AG08396 (cell line): ENCODE measurements around the gene RAB6A.
A peak's percentile ranks its signal among the peaks of the same experiment; 100 is the strongest.

Experiments
- DNase-seq: peaks from one replicate; pipeline ENCODE4 v3.0.0; 2012; ENCODE audit warnings: low spot score, mixed read lengths

The RAB6A gene

GRCh38 chr11:73652856-73653559 lies 107.9 kb downstream of the RAB6A start:
- no peak for DNase-seq

- DNase-seq, result no peak
These were observed 108.7 kb downstream of the RAB6A start for GRCh38 chr11:73652046-73652730.

- DNase-seq, result no peak
These were observed 109.2 kb downstream of the RAB6A start for GRCh38 chr11:73651661-73652045.

- no peak for DNase-seq
These were observed 109.6 kb downstream of the RAB6A start for GRCh38 chr11:73651252-73651651.

- no peak for DNase-seq
These were observed 110.5 kb downstream of the RAB6A start for GRCh38 chr11:73650400-73650799.

GRCh38 chr11:73649206-73649605 lies 111.7 kb downstream of the RAB6A start:
- no peak for DNase-seq

- no peak for DNase-seq
These were observed 112.3 kb downstream of the RAB6A start for GRCh38 chr11:73648571-73649046.

GRCh38 chr11:73648121-73648520 lies 112.8 kb downstream of the RAB6A start:
- DNase-seq, result no peak

- peak; percentile 90 for DNase-seq
These were observed 113.3 kb downstream of the RAB6A start for GRCh38 chr11:73647459-73648100.

GRCh38 chr11:73645972-73646631 lies 114.8 kb downstream of the RAB6A start, which contains the start of gene PLEKHB1:
PLEKHB1 (plus strand) TSS chr11:73646581; CDS start chr11:73646609, 28 bp downstream.
- DNase-seq, result no peak

- DNase-seq, result no peak
These were observed 115.5 kb downstream of the RAB6A start for GRCh38 chr11:73645121-73645969.

- DNase-seq, result no peak
These were observed 119.2 kb downstream of the RAB6A start for GRCh38 chr11:73641668-73642067.

- DNase-seq, result no peak
These were observed 120.3 kb downstream of the RAB6A start for GRCh38 chr11:73640592-73640991.

GRCh38 chr11:73637012-73637411 lies 123.9 kb downstream of the RAB6A start:
- DNase-seq, result no peak

- DNase-seq, result no peak
These were observed 124.6 kb downstream of the RAB6A start for GRCh38 chr11:73636249-73636648.

GRCh38 chr11:73635721-73636120 lies 125.2 kb downstream of the RAB6A start:
- DNase-seq, result no peak

- DNase-seq, result no peak
These were observed 126.9 kb downstream of the RAB6A start for GRCh38 chr11:73633999-73634398.

- no peak for DNase-seq
These were observed 127.9 kb downstream of the RAB6A start for GRCh38 chr11:73632996-73633395.

- no peak for DNase-seq
These were observed 131.0 kb downstream of the RAB6A start for GRCh38 chr11:73629907-73630306.

GRCh38 chr11:73625696-73626318 lies 135.1 kb downstream of the RAB6A start:
- DNase-seq, result peak; percentile 85
